ENCODE measurements around the gene ADGRB3. TPM values are rescaled to one million over a fixed set of nuclear protein-coding genes. Genes with fewer than 3 reads are reported as not detected.
"Not testable (repeated sequence)": the region's sequence is repeated elsewhere in the genome, so short reads cannot be mapped to it uniquely, and the experiment has no call there.

Gene ADGRB3
- polyA plus RNA-seq, 2 of the 4 experiments (the other 2 are of a cell fraction), result not detected

GRCh38 chr6:68743099-68743498, 108.0 kb downstream of the ADGRB3 start:
- H3K4me3 ChIP-seq, result no peak overlapping the region
- FAIRE-seq (no peak), ATAC-seq (no peak), DNase-seq (ENCODE audit: low read depth in 1 of 2, low spot score in 1 of 2) (no peak)
- no peak overlapping the region for H3K4me2 ChIP-seq
- no peaks in the 10 kb centered on the region for H3K4me1 ChIP-seq
- 5% methylated on average over 1 of the region's 1 CpG for WGBS (ENCODE audit: missing lambda C conversion rate)
- TF ChIP-seq RARB (CRISPR knock-in tag; IDR thresholded peaks at IDR 0.05), result no peak
- TF ChIP-seq RAD21 (conservative IDR thresholded peaks at IDR 0.05 in 1 of 2, IDR thresholded peaks at IDR 0.05 in 1 of 2), result no peak
- no peak for TF ChIP-seq JUNB (IDR thresholded peaks at IDR 0.05)
- TF ChIP-seq ATOH8 (CRISPR knock-in tag; IDR thresholded peaks at IDR 0.05; ENCODE audit: low read depth), result no peak
- no peak for TF ChIP-seq RNF2 (IDR thresholded peaks at IDR 0.05; ENCODE audit: borderline replicate concordance, low read depth)
- TF ChIP-seq POLR2AphosphoS2 (conservative IDR thresholded peaks at IDR 0.05; ENCODE audit: low read length), result no peak
- TF ChIP-seq ZFP36 (IDR thresholded peaks at IDR 0.05; ENCODE audit: borderline replicate concordance, partially characterized antibody), result no peak
- TF ChIP-seq EHMT2 (IDR thresholded peaks at IDR 0.05; ENCODE audit: low read depth), result no peak
- TF ChIP-seq RFX5 (IDR thresholded peaks at IDR 0.05), result no peak
- no peak for TF ChIP-seq ZNF302 (CRISPR knock-in tag; IDR thresholded peaks at IDR 0.05)
- no peak for TF ChIP-seq USF2 (IDR thresholded peaks at IDR 0.05)
- no peak for TF ChIP-seq CBX8 (IDR thresholded peaks at IDR 0.05)
- TF ChIP-seq BHLHE40 (IDR thresholded peaks at IDR 0.05; ENCODE audit: low read depth, low read length), result no peak
- no peak for TF ChIP-seq MAX (IDR thresholded peaks at IDR 0.05)
- no peak for TF ChIP-seq HES2 (IDR thresholded peaks at IDR 0.05)
- no peak for TF ChIP-seq EHF (CRISPR knock-in tag; IDR thresholded peaks at IDR 0.05)
- H3K27ac ChIP-seq, result no peak overlapping the region
- ChIA-PET CTCF (no interaction called here), POLR2A (no interaction called here)
- no peaks in the 10 kb centered on the region for H3K9me3 ChIP-seq

- FAIRE-seq; H3K4me1 ChIP-seq; ATAC-seq; H3K27ac ChIP-seq; POLR2A ChIA-PET; H3K9me3 ChIP-seq; H3K4me3 ChIP-seq; CTCF ChIA-PET; H3K4me2 ChIP-seq; DNase-seq (ENCODE audit: low read depth in 1 of 2, low spot score in 1 of 2): not testable (repeated sequence)
- WGBS (ENCODE audit: missing lambda C conversion rate), result 0% methylated on average over 1 of the region's 1 CpG
Observed at GRCh38 chr6:68744376-68744775, 109.3 kb downstream of the ADGRB3 start.

- 27% methylated on average over 1 of the region's 1 CpG for WGBS (ENCODE audit: missing lambda C conversion rate)
- POLR2A ChIA-PET, result no interaction called here
- TF ChIP-seq EP300 (IDR thresholded peaks at IDR 0.05) (no peak), JUNB (IDR thresholded peaks at IDR 0.05) (no peak), CBX8 (IDR thresholded peaks at IDR 0.05) (no peak), CEBPB (IDR thresholded peaks at IDR 0.05) (no peak), RAD21 (conservative IDR thresholded peaks at IDR 0.05 in 1 of 2, IDR thresholded peaks at IDR 0.05 in 1 of 2) (no peak), RFX5 (IDR thresholded peaks at IDR 0.05) (no peak)
- Histone ChIP-seq H3K4me2 (no peak overlapping the region), H3K27ac (no peak overlapping the region), H3K9me3 (no peaks in the 10 kb centered on the region), H3K4me1 (no peaks in the 10 kb centered on the region), H3K4me3 (no peak overlapping the region)
- DNase-seq (ENCODE audit: low read depth in 1 of 2, low spot score in 1 of 2) (no peak), FAIRE-seq (no peak), ATAC-seq (no peak)
- CTCF ChIA-PET, result no interaction called here
Observed at GRCh38 chr6:68746376-68746775, 111.3 kb downstream of the ADGRB3 start.

GRCh38 chr6:68747110-68747790, 112.2 kb downstream of the ADGRB3 start:
- ChIA-PET CTCF (no interaction called here), POLR2A (no interaction called here)
- TF ChIP-seq CHD2 (IDR thresholded peaks at IDR 0.05; ENCODE audit: low read length, partially characterized antibody) (no peak), MAFK (IDR thresholded peaks at IDR 0.05; ENCODE audit: partially characterized antibody) (peak; percentile 5)
- H3K4me2 ChIP-seq, result no peak overlapping the region
- FAIRE-seq, result no peak
- H3K27ac ChIP-seq, result no peak overlapping the region
- no peaks in the 10 kb centered on the region for H3K4me1 ChIP-seq
- WGBS (ENCODE audit: missing lambda C conversion rate), result 48% methylated on average over 1 of the region's 1 CpG
- H3K4me3 ChIP-seq, result no peak overlapping the region
- H3K9me3 ChIP-seq, result no peaks in the 10 kb centered on the region
- no peak for DNase-seq (ENCODE audit: low read depth in 1 of 2, low spot score in 1 of 2)
- ATAC-seq, result no peak

- POLR2A ChIA-PET; H3K27ac ChIP-seq; H3K4me1 ChIP-seq; FAIRE-seq; CTCF ChIA-PET; H3K4me3 ChIP-seq; H3K9me3 ChIP-seq; DNase-seq (ENCODE audit: low read depth in 1 of 2, low spot score in 1 of 2); H3K4me2 ChIP-seq; ATAC-seq: not testable (repeated sequence)
- 29% methylated on average over 3 of the region's 3 CpGs for WGBS (ENCODE audit: missing lambda C conversion rate)
Observed at GRCh38 chr6:68747832-68748231, 112.8 kb downstream of the ADGRB3 start.

All from A549 (cell line).